ENCODE results near the gene CD74.

DNA sequence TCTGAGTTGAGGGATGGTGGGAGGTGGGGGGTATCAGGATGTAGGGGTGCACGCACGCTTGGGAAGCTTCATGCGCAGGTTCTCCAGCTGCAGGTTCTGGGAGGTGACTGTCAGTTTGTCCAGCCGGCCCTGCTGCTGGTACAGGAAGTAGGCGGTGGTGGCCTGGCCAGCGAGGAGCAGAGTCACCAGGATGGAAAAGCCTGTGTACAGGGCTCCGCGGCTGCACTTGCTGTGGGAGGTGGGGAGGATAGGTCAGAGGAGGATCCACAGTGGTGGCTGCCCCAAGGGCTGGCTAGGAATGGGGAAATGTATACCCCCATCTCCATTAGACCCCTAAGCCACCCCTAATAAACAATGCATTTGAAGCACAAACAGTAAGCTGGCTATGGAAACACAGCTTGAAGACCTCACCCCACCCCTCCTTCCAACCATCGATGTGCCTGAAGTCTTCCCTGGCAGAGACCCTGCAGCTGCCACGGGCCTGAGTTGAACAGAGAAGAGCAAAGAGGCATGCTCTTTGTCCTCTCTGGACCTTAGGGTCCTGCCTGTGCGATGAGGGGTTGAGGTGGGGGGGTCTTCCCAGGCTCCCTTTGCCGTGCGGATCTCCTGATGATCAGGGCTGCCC lies 5.5 kb downstream of the CD74 start:
- TF ChIP-seq, protein P1, sequence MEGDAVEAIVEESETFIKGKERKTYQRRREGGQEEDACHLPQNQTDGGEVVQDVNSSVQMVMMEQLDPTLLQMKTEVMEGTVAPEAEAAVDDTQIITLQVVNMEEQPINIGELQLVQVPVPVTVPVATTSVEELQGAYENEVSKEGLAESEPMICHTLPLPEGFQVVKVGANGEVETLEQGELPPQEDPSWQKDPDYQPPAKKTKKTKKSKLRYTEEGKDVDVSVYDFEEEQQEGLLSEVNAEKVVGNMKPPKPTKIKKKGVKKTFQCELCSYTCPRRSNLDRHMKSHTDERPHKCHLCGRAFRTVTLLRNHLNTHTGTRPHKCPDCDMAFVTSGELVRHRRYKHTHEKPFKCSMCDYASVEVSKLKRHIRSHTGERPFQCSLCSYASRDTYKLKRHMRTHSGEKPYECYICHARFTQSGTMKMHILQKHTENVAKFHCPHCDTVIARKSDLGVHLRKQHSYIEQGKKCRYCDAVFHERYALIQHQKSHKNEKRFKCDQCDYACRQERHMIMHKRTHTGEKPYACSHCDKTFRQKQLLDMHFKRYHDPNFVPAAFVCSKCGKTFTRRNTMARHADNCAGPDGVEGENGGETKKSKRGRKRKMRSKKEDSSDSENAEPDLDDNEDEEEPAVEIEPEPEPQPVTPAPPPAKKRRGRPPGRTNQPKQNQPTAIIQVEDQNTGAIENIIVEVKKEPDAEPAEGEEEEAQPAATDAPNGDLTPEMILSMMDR (conservative IDR thresholded peaks at IDR 0.05; ENCODE audit: low read depth, low read length) = no peak
- TF ChIP-seq EZH2phosphoT487 (IDR thresholded peaks at IDR 0.05; ENCODE audit: borderline replicate concordance, low read length) (no peak), EZH2 (IDR thresholded peaks at IDR 0.05; ENCODE audit: low read length, unreplicated experiment) (no peak)

Measured in PC-3 (cell line).